ENCODE measurements around the gene HS3ST5.

Gene HS3ST5

GRCh38 chr6:114342826-114343781 is at the start of gene HS3ST5:
TSS of gene HS3ST5 (minus strand) at chr6:114343023. CDS start at chr6:114062845, 280,178 bp downstream.
- no peak for FAIRE-seq

GRCh38 chr6:114390176-114390575 is 47.4 kb upstream of the HS3ST5 start:
- FAIRE-seq: no peak

GRCh38 chr6:114389111-114389510 is 46.3 kb upstream of the HS3ST5 start:
- no peak for FAIRE-seq

- no peak for FAIRE-seq
Measured at GRCh38 chr6:114382406-114382805, 39.6 kb upstream of the HS3ST5 start.

GRCh38 chr6:114377881-114378280 is 35.1 kb upstream of the HS3ST5 start:
- no peak for FAIRE-seq

GRCh38 chr6:114376611-114377175 is 33.9 kb upstream of the HS3ST5 start:
- FAIRE-seq: no peak

GRCh38 chr6:114375541-114376192 is 32.8 kb upstream of the HS3ST5 start:
- FAIRE-seq: peak; percentile 11

GRCh38 chr6:114367315-114367961 is 24.6 kb upstream of the HS3ST5 start:
- no peak for FAIRE-seq

GRCh38 chr6:114366899-114367298 is 24.1 kb upstream of the HS3ST5 start:
- FAIRE-seq: no peak

- FAIRE-seq: no peak
Measured at GRCh38 chr6:114364301-114364700, 21.5 kb upstream of the HS3ST5 start.

GRCh38 chr6:114362957-114363356 is 20.1 kb upstream of the HS3ST5 start:
- no peak for FAIRE-seq

- FAIRE-seq: no peak
Measured at GRCh38 chr6:114362396-114362795, 19.6 kb upstream of the HS3ST5 start.

- no peak for FAIRE-seq
Measured at GRCh38 chr6:114361036-114361435, 18.2 kb upstream of the HS3ST5 start.

GRCh38 chr6:114355300-114355699 is 12.5 kb upstream of the HS3ST5 start:
- no peak for FAIRE-seq

- no peak for FAIRE-seq
Measured at GRCh38 chr6:114354482-114354881, 11.7 kb upstream of the HS3ST5 start.

- FAIRE-seq: no peak
Measured at GRCh38 chr6:114346451-114346850, 3.6 kb upstream of the HS3ST5 start.

- FAIRE-seq: no peak
Measured at GRCh38 chr6:114344971-114345275, 2.1 kb upstream of the HS3ST5 start.

- no peak for FAIRE-seq
Measured at GRCh38 chr6:114344246-114344970, 1.6 kb upstream of the HS3ST5 start.

- no peak for FAIRE-seq
Measured at GRCh38 chr6:114343782-114344144, 940 bp upstream of the HS3ST5 start.

- FAIRE-seq: no peak
Measured at GRCh38 chr6:114342086-114342825, 567 bp downstream of the HS3ST5 start.

- no peak for FAIRE-seq
Measured at GRCh38 chr6:114339706-114340105, 3.1 kb downstream of the HS3ST5 start.

GRCh38 chr6:114334237-114334636 is 8.6 kb downstream of the HS3ST5 start:
- no peak for FAIRE-seq

All from G401.6 (cell line).